Endothelial cell (in vitro differentiated cells): Measurements from ENCODE around the gene DTYMK. TPM values are rescaled to one million over a fixed set of nuclear protein-coding genes. Genes with fewer than 3 reads are reported as not detected.

ENCODE experiments used
- DNase-seq: peaks from one replicate; pipeline ENCODE4 v3.0.0; 2021; ENCODE audit warnings: low spot score
- H3K27ac Mint-ChIP-seq: one replicate; pipeline ENCODE4 v1.8.0; 2021; ENCODE audit warnings: mixed read lengths, inconsistent platforms; ENCODE audit not compliant: unreplicated experiment
- H3K27me3 Mint-ChIP-seq: one replicate; pipeline ENCODE4 v1.8.0; 2021; ENCODE audit warnings: mild to moderate bottlenecking, moderate library complexity, mixed read lengths, inconsistent platforms; ENCODE audit not compliant: unreplicated experiment
- H3K36me3 Mint-ChIP-seq: one replicate; pipeline ENCODE4 v1.8.0; 2021; ENCODE audit warnings: mild to moderate bottlenecking, low read depth, mixed read lengths, inconsistent platforms; ENCODE audit not compliant: unreplicated experiment
- H3K4me1 Mint-ChIP-seq: one replicate; pipeline ENCODE4 v1.8.0; 2021; ENCODE audit warnings: mild to moderate bottlenecking, mixed read lengths, inconsistent platforms; ENCODE audit not compliant: unreplicated experiment
- H3K4me3 Mint-ChIP-seq: one replicate; pipeline ENCODE4 v1.8.0; 2021; ENCODE audit warnings: mild to moderate bottlenecking, mixed read lengths, inconsistent platforms; ENCODE audit not compliant: unreplicated experiment
- H3K9me3 Mint-ChIP-seq: one replicate; pipeline ENCODE4 v1.8.0; 2021; ENCODE audit warnings: mixed read lengths, inconsistent platforms; ENCODE audit not compliant: unreplicated experiment
- total RNA-seq: library from RNA; stranded (reverse); fragmentation: NEBNext Ultra II Directional; extraction: Animal tissue kit (Norgen Biotek cat#: 25700); gene quantifications from one replicate; pipeline ENCODE4 v1.2.1, GENCODE V29; 2021; ENCODE audit not compliant: unreplicated experiment
- TF ChIP-seq, protein P1 (sequence below): fragments of 200-600 bp; sonication (generic); IDR thresholded peaks from one replicate; pipeline ENCODE4 v1.5.0; 2021; ENCODE audit warnings: antibody characterized with exemption; ENCODE audit not compliant: unreplicated experiment

Gene DTYMK
- total RNA-seq, 1 donor from 2014 or later = 42.3 TPM

DNA sequence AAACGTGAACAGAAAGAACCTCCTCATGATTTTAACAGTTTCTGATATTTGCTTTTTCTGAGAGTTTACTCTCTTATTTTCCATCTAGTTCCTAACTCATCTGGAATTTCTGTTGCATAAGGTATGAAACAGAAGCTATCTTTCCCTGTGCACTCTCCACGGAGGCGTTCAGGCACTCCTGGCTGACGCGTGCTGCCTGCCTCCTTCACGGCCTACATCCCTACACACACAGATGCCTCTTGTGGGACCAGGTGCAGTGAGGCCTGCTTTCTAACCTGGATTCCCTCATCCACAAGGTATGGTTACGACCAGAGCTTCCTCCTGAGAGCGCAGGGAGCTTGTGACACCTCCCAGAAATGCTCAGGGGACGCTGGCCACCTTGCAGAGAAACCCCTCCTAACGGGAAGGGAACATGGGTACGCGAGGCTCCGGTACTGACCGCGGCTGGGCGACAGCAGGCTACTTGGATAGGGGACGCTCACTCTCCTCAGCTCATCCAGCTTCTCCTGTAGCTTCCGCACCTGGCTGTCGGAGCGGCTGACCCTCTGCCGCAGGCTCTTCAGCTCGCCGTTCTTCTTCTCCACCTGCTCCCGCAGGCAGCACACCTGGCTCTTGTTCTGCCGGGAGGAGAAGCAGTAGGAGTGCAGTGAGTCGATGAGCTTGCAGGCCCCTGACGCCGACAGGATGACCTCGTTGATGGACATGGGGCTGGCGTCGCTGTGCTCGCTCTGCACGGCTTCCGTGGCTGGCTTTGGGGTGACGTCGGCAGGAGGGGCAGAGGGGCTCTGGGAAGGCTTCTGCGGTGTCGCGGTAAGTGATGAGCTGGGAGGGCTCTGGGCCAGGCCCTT, 53.9 kb downstream of the DTYMK start:
- Mint-ChIP-seq H3K9me3 (no peaks in the 10 kb centered on the region), H3K4me1 (peaks cover 6% of the 10 kb centered on the region), H3K27me3 (peaks cover 7% of the 10 kb centered on the region), H3K27ac (no peak overlapping the region), H3K4me3 (peak overlapping the region; percentile 37), H3K36me3 (peaks cover 20% of the 10 kb centered on the region)
- no peak for DNase-seq
- TF ChIP-seq, protein P1, sequence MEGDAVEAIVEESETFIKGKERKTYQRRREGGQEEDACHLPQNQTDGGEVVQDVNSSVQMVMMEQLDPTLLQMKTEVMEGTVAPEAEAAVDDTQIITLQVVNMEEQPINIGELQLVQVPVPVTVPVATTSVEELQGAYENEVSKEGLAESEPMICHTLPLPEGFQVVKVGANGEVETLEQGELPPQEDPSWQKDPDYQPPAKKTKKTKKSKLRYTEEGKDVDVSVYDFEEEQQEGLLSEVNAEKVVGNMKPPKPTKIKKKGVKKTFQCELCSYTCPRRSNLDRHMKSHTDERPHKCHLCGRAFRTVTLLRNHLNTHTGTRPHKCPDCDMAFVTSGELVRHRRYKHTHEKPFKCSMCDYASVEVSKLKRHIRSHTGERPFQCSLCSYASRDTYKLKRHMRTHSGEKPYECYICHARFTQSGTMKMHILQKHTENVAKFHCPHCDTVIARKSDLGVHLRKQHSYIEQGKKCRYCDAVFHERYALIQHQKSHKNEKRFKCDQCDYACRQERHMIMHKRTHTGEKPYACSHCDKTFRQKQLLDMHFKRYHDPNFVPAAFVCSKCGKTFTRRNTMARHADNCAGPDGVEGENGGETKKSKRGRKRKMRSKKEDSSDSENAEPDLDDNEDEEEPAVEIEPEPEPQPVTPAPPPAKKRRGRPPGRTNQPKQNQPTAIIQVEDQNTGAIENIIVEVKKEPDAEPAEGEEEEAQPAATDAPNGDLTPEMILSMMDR = no peak

DNA sequence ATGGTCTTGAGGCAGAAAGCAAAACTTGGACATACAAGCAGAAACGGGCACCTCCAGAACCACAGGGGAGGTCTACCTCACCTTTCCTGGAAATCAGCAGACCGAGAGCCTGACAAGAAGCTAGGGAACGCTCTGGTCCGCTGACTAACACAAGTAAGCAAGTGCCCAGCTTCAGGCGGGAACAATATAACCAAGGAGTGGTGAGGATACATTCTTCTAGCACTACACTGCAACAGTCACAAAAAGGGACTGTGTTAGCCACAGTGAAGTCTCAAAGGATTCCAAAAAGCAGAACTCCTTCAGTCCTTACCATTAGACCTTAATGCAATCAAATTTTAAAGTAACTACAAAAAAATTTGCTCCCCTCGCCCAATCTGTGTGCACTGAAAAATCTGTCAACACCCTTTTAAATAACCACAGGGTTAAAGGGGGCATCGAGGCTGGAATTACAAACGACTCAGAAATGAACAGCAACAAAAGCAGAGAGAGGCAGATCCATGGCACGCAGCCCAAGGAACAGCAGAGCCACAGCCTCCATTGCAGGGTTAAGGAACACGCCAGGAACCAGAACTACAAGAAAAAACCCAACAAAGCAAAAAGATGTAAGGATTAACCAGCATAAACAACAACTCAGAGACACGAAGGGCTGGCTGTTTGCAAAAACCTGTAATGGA, 56.7 kb downstream of the DTYMK start:
- Mint-ChIP-seq H3K27me3 (peaks cover 6% of the 10 kb centered on the region), H3K4me3 (no peak overlapping the region), H3K27ac (no peak overlapping the region), H3K36me3 (peaks cover 27% of the 10 kb centered on the region), H3K9me3 (no peaks in the 10 kb centered on the region), H3K4me1 (peaks cover 3% of the 10 kb centered on the region)
- TF ChIP-seq, protein P1 = no peak
- DNase-seq = no peak

DNA sequence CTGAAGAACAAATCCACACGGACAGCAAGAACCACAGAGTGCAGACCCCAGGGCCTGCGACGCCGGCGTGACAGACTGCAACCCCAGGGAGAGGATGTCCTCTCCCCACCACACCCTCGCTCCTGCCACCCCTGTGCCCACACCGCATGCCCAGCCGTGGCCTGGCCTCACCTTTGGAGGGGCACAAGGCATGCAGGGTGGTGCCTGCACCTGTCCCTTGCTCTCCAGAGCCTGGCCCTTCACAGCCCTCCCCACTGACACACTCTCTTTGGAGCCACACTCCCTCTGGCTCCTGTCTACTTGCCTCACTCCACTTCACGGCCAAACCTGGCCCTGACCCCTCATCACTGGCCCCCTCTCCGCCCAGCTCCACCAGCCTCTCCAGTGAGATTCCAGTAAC, 58.9 kb downstream of the DTYMK start:
- H3K36me3 Mint-ChIP-seq = peaks cover 15% of the 10 kb centered on the region
- TF ChIP-seq, protein P1 = no peak
- no peak overlapping the region for H3K27ac Mint-ChIP-seq
- no peaks in the 10 kb centered on the region for H3K4me1 Mint-ChIP-seq
- no peak for DNase-seq
- no peak overlapping the region for H3K4me3 Mint-ChIP-seq
- H3K27me3 Mint-ChIP-seq = peaks cover 5% of the 10 kb centered on the region
- no peaks in the 10 kb centered on the region for H3K9me3 Mint-ChIP-seq

Other genes with a start within 250 kb of the DTYMK start
- gene STK25, start 178.2 kb downstream of the DTYMK start, total RNA-seq = 296 TPM
- gene BOK, start 128.1 kb downstream of the DTYMK start, total RNA-seq = 110 TPM
- 42.5 TPM for gene THAP4, start 49.7 kb downstream of the DTYMK start, total RNA-seq
- gene ATG4B, start 49.1 kb downstream of the DTYMK start, total RNA-seq = 124 TPM
- 19.9 TPM for gene ING5, start 15.2 kb upstream of the DTYMK start, total RNA-seq
- 11.4 TPM for gene D2HGDH, start 47.8 kb upstream of the DTYMK start, total RNA-seq
- not detected for gene GAL3ST2, start 90.0 kb upstream of the DTYMK start, total RNA-seq
- gene NEU4, start 122.4 kb upstream of the DTYMK start, total RNA-seq = 0.33 TPM
- not detected for gene PDCD1, start 172.1 kb upstream of the DTYMK start, total RNA-seq
- gene RTP5, start 182.9 kb upstream of the DTYMK start, total RNA-seq = not detected